IMR-90 (cell line): ENCODE results near the gene FMO2. TPM values are rescaled to one million over a fixed set of nuclear protein-coding genes. Genes with fewer than 3 reads are reported as not detected.

Source experiments
- ATAC-seq: fragments of 200-7000 bp; cut with Tn5 transposase; 2 replicates; pipeline ENCODE4 v1.9.1; 2020; ENCODE audit warnings: low read depth, mild to moderate bottlenecking, moderate library complexity
- BruUV-seq: library from RNA; stranded (reverse); fragments of 400-500 nt; replicated peaks from 2 replicates; lab custom pipeline; 2021; lab: Mats Ljungman, UMichigan
- CTCF ChIA-PET: fragments of 300-600 bp; formaldehyde crosslinking; extraction: SDS; loops from one replicate; lab custom pipeline; 2021; ENCODE audit warnings: antibody characterized with exemption; lab: Yijun Ruan, JAX
- POLR2A ChIA-PET: fragments of 300-600 bp; sonication (Branson Sonifier 250); formaldehyde crosslinking; loops from one replicate; lab custom pipeline; 2022; ENCODE audit warnings: antibody characterized with exemption; ENCODE audit not compliant: unreplicated experiment; lab: Charles Lee
- DNase-seq: peaks from one replicate; pipeline ENCODE4 v3.0.0; 2013
- H2AFZ ChIP-seq: replicated peaks from 2 replicates; pipeline ENCODE3; 2013; ENCODE audit warnings: low read length, mild to moderate bottlenecking; ENCODE audit not compliant: poor library complexity
- H2AK5ac ChIP-seq: 2 replicates; pipeline ENCODE4 v1.6.1; 2013; ENCODE audit warnings: low read depth, low read length, inconsistent platforms
- H2AK9ac ChIP-seq: replicated peaks from 2 replicates; pipeline ENCODE3; 2013; ENCODE audit warnings: mild to moderate bottlenecking, low read depth, low read length, moderate library complexity; ENCODE audit not compliant: poor library complexity
- H2BK120ac ChIP-seq: 2 replicates; pipeline ENCODE4 v1.6.1; 2013; ENCODE audit warnings: low read depth, low read length, inconsistent platforms
- H2BK15ac ChIP-seq: 3 replicates; pipeline ENCODE4 v1.6.1; 2013; ENCODE audit warnings: low read depth, low read length, inconsistent platforms
- H2BK20ac ChIP-seq: 2 replicates; pipeline ENCODE4 v1.6.1; 2013; ENCODE audit warnings: low read depth, mild to moderate bottlenecking, inconsistent platforms, low read length, moderate library complexity
- H2BK5ac ChIP-seq: 2 replicates; pipeline ENCODE4 v1.6.1; 2013; ENCODE audit warnings: mild to moderate bottlenecking, low read depth, low read length, inconsistent platforms; ENCODE audit not compliant: poor library complexity, severe bottlenecking
- H3K14ac ChIP-seq: replicated peaks from 2 replicates; pipeline ENCODE4 v1.6.1; 2013; ENCODE audit warnings: low read depth, low read length, inconsistent platforms
- H3K18ac ChIP-seq: 2 replicates; pipeline ENCODE4 v1.6.1; 2013; ENCODE audit warnings: low read depth, low read length, control low read depth
- H3K23ac ChIP-seq: 2 replicates; pipeline ENCODE4 v1.6.1; 2013; ENCODE audit warnings: low read depth, low read length, inconsistent platforms
- H3K27ac ChIP-seq: 2 replicates; pipeline ENCODE4 v1.5.1; 2013; ENCODE audit warnings: mild to moderate bottlenecking, control low read depth, low read length; ENCODE audit not compliant: insufficient read depth
- H3K27me3 ChIP-seq: 2 replicates; pipeline ENCODE4 v1.6.1; 2013; ENCODE audit warnings: low read length; ENCODE audit not compliant: control insufficient read depth, insufficient read depth
- H3K36me3 ChIP-seq: 2 replicates; pipeline ENCODE4 v1.6.1; 2013; ENCODE audit warnings: low read length, mixed read lengths; ENCODE audit not compliant: control insufficient read depth, insufficient read depth
- H3K4ac ChIP-seq: 2 replicates; pipeline ENCODE4 v1.6.1; 2013; ENCODE audit warnings: low read depth, low read length, inconsistent platforms
- H3K4me1 ChIP-seq: 2 replicates; pipeline ENCODE4 v1.6.1; 2013; ENCODE audit warnings: low read length, mixed read lengths; ENCODE audit not compliant: control insufficient read depth, insufficient read depth
- H3K4me2 ChIP-seq: 2 replicates; pipeline ENCODE4 v1.6.1; 2013; ENCODE audit warnings: low read depth, mild to moderate bottlenecking, control low read depth, low read length, moderate library complexity
- H3K4me3 ChIP-seq: 2 replicates; pipeline ENCODE4 v1.5.1; 2013; ENCODE audit warnings: low read depth, mild to moderate bottlenecking, control low read depth, low read length, moderate library complexity; ENCODE audit not compliant: insufficient read depth
- H3K56ac ChIP-seq: 2 replicates; pipeline ENCODE4 v1.6.1; 2013; ENCODE audit warnings: low read length, inconsistent platforms; ENCODE audit not compliant: insufficient read depth; ENCODE audit errors: extremely low read depth
- H3K79me1 ChIP-seq, 2 experiments: 2 replicates each; pipeline ENCODE4 v1.6.1; 2013; ENCODE audit warnings: low read length in 2 of 2, inconsistent platforms in 1 of 2, low read depth in 1 of 2
- H3K9ac ChIP-seq: 2 replicates; pipeline ENCODE4 v1.6.1; 2013; ENCODE audit warnings: low read depth, low read length, control low read depth
- H3K9me1 ChIP-seq: 2 replicates; pipeline ENCODE4 v1.6.1; 2013; ENCODE audit warnings: low read length, inconsistent platforms; ENCODE audit not compliant: insufficient read depth
- H3K9me3 ChIP-seq: 2 replicates; pipeline ENCODE4 v1.6.1; 2013; ENCODE audit warnings: low read length; ENCODE audit not compliant: control insufficient read depth, insufficient read depth
- H4K20me1 ChIP-seq: 2 replicates; pipeline ENCODE4 v1.6.1; 2013; ENCODE audit warnings: low read length, inconsistent platforms; ENCODE audit not compliant: insufficient read depth
- H4K5ac ChIP-seq: 2 replicates; pipeline ENCODE4 v1.6.1; 2013; ENCODE audit warnings: mild to moderate bottlenecking, low read depth, low read length, control low read depth
- H4K8ac ChIP-seq, 2 experiments: 2 replicates each; pipeline ENCODE4 v1.6.1; 2013; ENCODE audit warnings: low read depth in 2 of 2, low read length in 2 of 2, control low read depth in 1 of 2, inconsistent platforms in 1 of 2
- H4K91ac ChIP-seq: 2 replicates; pipeline ENCODE4 v1.6.1; 2013; ENCODE audit warnings: low read depth, low read length, inconsistent platforms; ENCODE audit not compliant: insufficient read depth
- BHLHE40 ChIP-seq: fragments of 150-350 bp; IDR thresholded peaks from 2 replicates; pipeline ENCODE4 v1.6.1; 2016; ENCODE audit warnings: mild to moderate bottlenecking, low read depth, low read length
- MAFK ChIP-seq: IDR thresholded peaks from 2 replicates; pipeline ENCODE4 v1.6.1; 2012; ENCODE audit warnings: low read depth, low read length, improper control_type of control experiment
- MAZ ChIP-seq: IDR thresholded peaks from 2 replicates; pipeline ENCODE4 v1.6.1; 2012; ENCODE audit warnings: low read depth, mild to moderate bottlenecking, low read length, improper control_type of control experiment, moderate library complexity, borderline replicate concordance
- POLR2A ChIP-seq: IDR thresholded peaks from 2 replicates; pipeline ENCODE4 v1.6.1; 2012; ENCODE audit warnings: mild to moderate bottlenecking, low read depth, low read length
- RAD21 ChIP-seq: IDR thresholded peaks from 2 replicates; pipeline ENCODE4 v1.6.1; 2012; ENCODE audit warnings: low read length, improper control_type of control experiment
- WGBS, 2 experiments: methylation state at CpG; one replicate each; pipeline versions ENCODE4 v1.1.5 to v1.1.7; 2013; ENCODE audit warnings: missing lambda C conversion rate in 2 of 2; ENCODE audit not compliant: insufficient read length in 1 of 2; ENCODE audit errors: extremely low coverage in 2 of 2; 5-methylcytosine and 5-hydroxymethylcytosine counted together
- dilution Hi-C: fragments of 300-500 bp; cut with HindIII; formaldehyde crosslinking; loops from one replicate; pipeline ENCODE4 v1.14.3; 2018; ENCODE audit warnings: low sequenced_read_pairs; ENCODE audit not compliant: unreplicated experiment
- in situ Hi-C: fragments of 300-500 bp; cut with MboI; formaldehyde crosslinking; loops from 3 replicates; pipeline ENCODE4 v1.14.3; 2019; ENCODE audit warnings: low sequenced_read_pairs, inconsistent platforms, mixed read lengths
- intact Hi-C: fragments of 100-400 bp; cut with micrococcal nuclease; formaldehyde crosslinking; loops from 2 replicates; pipeline ENCODE4 v1.10.0; 2022
- polyA plus RNA-seq, 3 experiments: library from polyadenylated mRNA; depleted of rRNA; stranded (reverse); fragments of >200 nt; gene quantifications; 2 replicates each; pipeline ENCODE4 v1.2.3, GENCODE V29; 2012; ENCODE audit warnings: low replicate concordance in 1 of 3
- total RNA-seq: library from RNA; depleted of rRNA; stranded (reverse); fragments of >200 nt; gene quantifications from 2 replicates; pipeline ENCODE4 v1.2.3, GENCODE V29; 2012
- TF ChIP-seq, protein P1 (sequence below): fragments of 150-350 bp; IDR thresholded peaks from 2 replicates; pipeline ENCODE4 v1.6.1; 2017; ENCODE audit warnings: mild to moderate bottlenecking, antibody characterized with exemption, low read length, low read depth

FMO2 gene
- total and polyA plus RNA-seq, 2 of the 4 experiments (the other 2 are of a cell fraction): under 0.01 to 0.05 TPM

DNA sequence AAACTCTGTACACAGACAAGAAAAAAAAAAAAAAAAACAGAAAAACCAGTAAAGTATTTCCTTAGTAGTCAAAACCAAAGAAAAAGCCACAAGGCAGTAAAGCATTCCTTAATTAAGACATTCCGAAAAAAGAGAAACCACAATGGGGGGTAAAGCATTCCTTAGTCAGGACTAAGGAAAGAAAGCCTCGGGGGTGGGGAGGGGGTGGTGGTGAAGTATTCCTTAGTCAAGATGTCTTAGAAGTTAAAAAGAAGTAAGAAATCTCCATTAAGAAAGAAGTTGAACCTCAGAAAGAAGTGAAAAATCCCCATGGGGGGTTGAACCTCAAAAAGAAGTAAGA, 35.0 kb downstream of the FMO2 start:
- Histone ChIP-seq H3K27ac (peak overlapping the region; percentile 97; the same call in 1 of the 2 replicates), H3K4ac (peak overlapping the region; percentile 99; the same call in 1 of the 2 replicates), H3K27me3 (no peaks in the 10 kb centered on the region), H3K36me3 (no peaks in the 10 kb centered on the region), H4K8ac (peak overlapping the region; percentile 94 to 96; a peak in 2 of 4 replicates), H3K9me3 (no peaks in the 10 kb centered on the region; the same call in 1 of the 2 replicates), H3K4me2 (peak overlapping the region; percentile 55; the same call in 1 of the 2 replicates), H2BK20ac (peak overlapping the region; percentile 98), H4K20me1 (no peaks in the 10 kb centered on the region), H4K91ac (peak overlapping the region; percentile 99; the same call in 1 of the 2 replicates), H2AK5ac (no peak overlapping the region), H3K18ac (peak overlapping the region; percentile 98), H3K56ac (peak overlapping the region; percentile 99), H3K4me3 (no peak overlapping the region), H3K79me1 (no peaks in the 10 kb centered on the region), H2AFZ (no peak overlapping the region), H3K9ac (peak overlapping the region; percentile 81), H2BK15ac (no peak overlapping the region; the same call in 1 of the 3 replicates), H2BK5ac (peak overlapping the region; percentile 100), H3K23ac (peak overlapping the region; percentile 98; the same call in 1 of the 2 replicates), H2BK120ac (peak overlapping the region; percentile 99), H3K9me1 (peaks cover 5% of the 10 kb centered on the region; the same call in 1 of the 2 replicates), H2AK9ac (no peak overlapping the region), H3K4me1 (peaks cover 18% of the 10 kb centered on the region), H4K5ac (peak overlapping the region; percentile 56; the same call in 1 of the 2 replicates), H3K14ac (peak overlapping the region; percentile 98; the same call in 1 of the 2 replicates)
- WGBS, 2 experiments: no CpG with 5 or more reads among the region's 2 CpGs
- ATAC-seq: peak; percentile 84
- peak; percentile 89 for DNase-seq
- in situ Hi-C loops: no loop called here
- TF ChIP-seq, protein P1, sequence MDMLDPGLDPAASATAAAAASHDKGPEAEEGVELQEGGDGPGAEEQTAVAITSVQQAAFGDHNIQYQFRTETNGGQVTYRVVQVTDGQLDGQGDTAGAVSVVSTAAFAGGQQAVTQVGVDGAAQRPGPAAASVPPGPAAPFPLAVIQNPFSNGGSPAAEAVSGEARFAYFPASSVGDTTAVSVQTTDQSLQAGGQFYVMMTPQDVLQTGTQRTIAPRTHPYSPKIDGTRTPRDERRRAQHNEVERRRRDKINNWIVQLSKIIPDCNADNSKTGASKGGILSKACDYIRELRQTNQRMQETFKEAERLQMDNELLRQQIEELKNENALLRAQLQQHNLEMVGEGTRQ: no peak
- no peak for TF ChIP-seq POLR2A
- TF ChIP-seq MAFK: peak; percentile 38; the same call in 1 of the 2 replicates
- TF ChIP-seq MAZ: peak; percentile 31; the same call in 1 of the 2 replicates
- TF ChIP-seq RAD21: no peak
- 0 out of 2 replicates have a peak, but pooled peaks have one; percentile 6 for TF ChIP-seq BHLHE40
- POLR2A ChIA-PET: no interaction called here
- intact Hi-C loops: loop anchor here (1.0 to 10.0 kb wide), 4 partner anchors 79 to 1295 kb away; partner anchors contain the start of genes GORAB and PRRX1
- dilution Hi-C loops: no loop called here
- no TSS peak for BruUV-seq
- CTCF ChIA-PET: interaction anchor here (0.6 to 1.0 kb wide), 2 partner anchors 14 to 139 kb away, joined by 3 read pairs; no protein-coding TSS in a partner anchor
